Measurements from ENCODE around the gene MRM3.
"Not testable (repeated sequence)": the region's sequence is repeated elsewhere in the genome, so short reads cannot be mapped to it uniquely, and the experiment has no call there.

The MRM3 gene

GRCh38 chr17:828761-829160, 46.6 kb downstream of the MRM3 start:
- DNase-seq: no peak

DNA sequence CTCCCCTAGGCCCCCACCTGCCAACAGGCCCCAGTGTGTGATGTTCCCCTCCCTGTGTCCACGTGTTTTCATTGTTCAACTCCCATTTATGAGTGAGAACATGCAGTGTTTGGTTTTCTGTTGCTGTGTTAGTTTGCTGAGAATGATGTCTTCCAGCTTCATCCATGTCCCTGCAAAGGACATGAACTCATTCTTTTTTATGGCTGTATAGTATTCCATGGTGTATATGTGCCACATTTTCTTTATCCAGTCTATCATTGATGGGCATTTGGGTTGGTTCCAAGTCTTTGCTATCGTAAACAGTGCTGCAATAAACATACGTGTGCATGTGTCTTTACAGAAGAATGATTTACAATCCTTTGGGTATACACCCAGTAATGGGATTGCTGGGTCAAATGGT, 47.5 kb downstream of the MRM3 start:
- not testable (repeated sequence) for DNase-seq

- DNase-seq: no peak
Observed at GRCh38 chr17:830381-830780, 48.2 kb downstream of the MRM3 start.

GRCh38 chr17:830950-831349, 48.8 kb downstream of the MRM3 start:
- DNase-seq: no peak

- DNase-seq: no peak
Observed at GRCh38 chr17:834136-834535, 52.0 kb downstream of the MRM3 start.

DNA sequence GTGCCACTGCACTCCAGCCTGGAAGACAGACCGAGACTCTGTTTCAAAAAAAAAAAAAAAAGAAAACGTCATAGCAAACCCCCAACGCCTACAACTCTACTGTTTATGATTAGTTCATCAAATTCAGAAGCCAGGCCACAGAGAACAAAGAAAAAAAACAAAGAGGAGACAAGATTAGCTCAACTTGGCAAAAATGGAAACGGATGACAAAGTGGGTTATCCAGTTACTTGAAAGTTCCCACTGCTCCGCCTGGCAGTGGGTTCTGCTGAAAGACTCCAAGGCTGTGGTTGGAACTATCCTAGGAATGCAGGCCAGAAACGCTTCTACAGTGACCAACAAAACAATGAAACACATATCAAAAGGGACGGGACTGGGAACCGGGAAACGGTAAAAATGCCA, 53.1 kb downstream of the MRM3 start:
- no peak for DNase-seq

DNA sequence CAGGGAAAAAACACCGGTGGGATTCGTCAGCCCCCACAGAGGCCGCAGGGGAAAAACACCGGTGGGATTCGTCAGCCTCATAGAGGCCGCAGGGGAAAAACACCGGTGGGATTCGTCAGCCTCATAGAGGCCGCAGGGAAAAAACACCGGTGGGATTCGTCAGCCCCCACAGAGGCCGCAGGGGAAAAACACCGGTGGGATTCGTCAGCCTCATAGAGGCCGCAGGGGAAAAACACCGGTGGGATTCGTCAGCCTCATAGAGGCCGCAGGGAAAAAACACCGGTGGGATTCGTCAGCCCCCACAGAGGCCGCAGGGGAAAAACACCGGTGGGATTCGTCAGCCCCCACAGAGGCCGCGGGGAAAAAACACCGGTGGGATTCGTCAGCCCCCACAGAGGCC, 53.6 kb downstream of the MRM3 start:
- DNase-seq: not testable (repeated sequence)

GRCh38 chr17:836151-836550, 54.0 kb downstream of the MRM3 start:
- no peak for DNase-seq

DNA sequence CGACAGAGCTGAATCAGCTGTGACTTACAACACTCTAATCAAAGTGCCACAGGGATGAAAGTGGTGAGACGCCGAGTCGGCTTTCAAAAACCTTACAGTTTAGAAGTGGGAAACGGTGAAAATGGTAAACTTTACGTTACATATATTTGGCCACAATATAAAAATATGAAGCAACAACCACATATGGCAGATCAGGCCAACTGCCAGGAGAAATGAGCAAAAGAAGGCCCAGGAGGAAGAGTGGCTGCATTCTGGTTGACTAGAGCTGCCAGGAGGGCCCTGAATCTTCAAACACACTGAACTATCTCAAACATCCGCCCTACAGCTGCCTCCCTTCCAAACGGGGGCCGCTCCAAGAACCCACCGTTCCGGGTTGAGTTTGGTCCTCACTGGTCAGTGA, 56.3 kb downstream of the MRM3 start:
- DNase-seq: no peak

GRCh38 chr17:841313-841712, 59.2 kb downstream of the MRM3 start:
- no peak for DNase-seq

Measured in activated CD4-positive, CD25-positive, alpha-beta regulatory T cell (primary cell).